HEK293 (cell line): ENCODE data around the gene TNFRSF1A.

ENCODE experiments used
- CTCF ChIA-PET: fragments of 350-600 bp; formaldehyde crosslinking; extraction: SDS; loops from one replicate; lab custom pipeline; 2021; ENCODE audit warnings: antibody characterized with exemption; lab: Yijun Ruan, JAX
- POLR2A ChIA-PET: fragments of 300-600 bp; formaldehyde crosslinking; extraction: SDS; loops from one replicate; lab custom pipeline; 2020; ENCODE audit warnings: antibody characterized with exemption, inconsistent platforms; lab: Yijun Ruan, JAX
- H3K27ac ChIP-seq: fragments of 200-500 bp; sonication (Bioruptor generic); 2 replicates; pipeline ENCODE4 v1.5.1; 2014; ENCODE audit warnings: low read depth, low read length, control low read depth, inconsistent platforms; ENCODE audit errors: extremely low read depth
- H3K36me3 ChIP-seq, 2 experiments: fragments of 200-500 bp in 1 of 2; sonication (Bioruptor generic) in 1 of 2; 1 replicate in 1 of 2; 2 replicates in 1 of 2; pipeline ENCODE4 v1.5.1; 2014 to 2017; ENCODE audit warnings: inconsistent platforms in 2 of 2, low read length in 2 of 2; ENCODE audit not compliant: control insufficient read depth in 2 of 2, insufficient read depth in 1 of 2
- H3K4me1 ChIP-seq: fragments of 200-500 bp; sonication (Bioruptor generic); 2 replicates; pipeline ENCODE4 v1.5.1; 2014; ENCODE audit warnings: mild to moderate bottlenecking, low read length, inconsistent platforms; ENCODE audit not compliant: control insufficient read depth, insufficient read depth
- H3K4me3 ChIP-seq: 2 replicates; pipeline ENCODE4 v1.5.1; 2011; ENCODE audit warnings: low read depth, mild to moderate bottlenecking, control low read depth, low read length, moderate library complexity
- H3K9me3 ChIP-seq: fragments of 200-500 bp; sonication (Bioruptor generic); 2 replicates; pipeline ENCODE4 v1.5.1; 2014; ENCODE audit warnings: low read depth, low read length, inconsistent platforms; ENCODE audit not compliant: control insufficient read depth, insufficient read depth
- KLF16 ChIP-seq: fragments of 450-650 bp; formaldehyde crosslinking; IDR thresholded peaks from 2 replicates; pipeline ENCODE4 v1.5.1; 2017; ENCODE audit warnings: missing biosample characterization, missing genetic modification characterization
- MEIS1 ChIP-seq: sonication (generic); formaldehyde crosslinking; IDR thresholded peaks from 2 replicates; pipeline ENCODE4 v1.8.1; 2022; ENCODE audit warnings: missing genetic modification reagents, mild to moderate bottlenecking, borderline replicate concordance
- ZBTB1 ChIP-seq: fragments of 450-650 bp; formaldehyde crosslinking; IDR thresholded peaks from 2 replicates; pipeline ENCODE4 v1.5.1; 2016; ENCODE audit warnings: missing biosample characterization, missing genetic modification characterization
- ZIC2 ChIP-seq: fragments of 450-650 bp; formaldehyde crosslinking; IDR thresholded peaks from 2 replicates; pipeline ENCODE4 v1.5.1; 2016; ENCODE audit warnings: missing biosample characterization, missing genetic modification characterization
- ZNF114 ChIP-seq: fragments of 450-650 bp; formaldehyde crosslinking; IDR thresholded peaks from 2 replicates; pipeline ENCODE4 v1.5.0; 2017; ENCODE audit warnings: missing biosample characterization, missing genetic modification characterization
- ZNF155 ChIP-seq: fragments of 450-650 bp; formaldehyde crosslinking; IDR thresholded peaks from 2 replicates; pipeline ENCODE4 v1.5.1; 2016; ENCODE audit warnings: missing biosample characterization, missing genetic modification characterization
- ZNF366 ChIP-seq: fragments of 450-650 bp; formaldehyde crosslinking; conservative IDR thresholded peaks from 2 replicates; pipeline ENCODE4 v1.5.1; 2016; ENCODE audit warnings: missing biosample characterization, missing genetic modification characterization
- ZNF394 ChIP-seq: fragments of 450-650 bp; formaldehyde crosslinking; IDR thresholded peaks from 2 replicates; pipeline ENCODE4 v1.5.1; 2016; ENCODE audit warnings: missing biosample characterization, missing genetic modification characterization, mild to moderate bottlenecking, moderate library complexity, borderline replicate concordance
- ZNF423 ChIP-seq: fragments of 450-650 bp; formaldehyde crosslinking; IDR thresholded peaks from 2 replicates; pipeline ENCODE4 v1.5.1; 2016; ENCODE audit warnings: missing biosample characterization, missing genetic modification characterization
- ZNF530 ChIP-seq: fragments of 450-650 bp; formaldehyde crosslinking; IDR thresholded peaks from 2 replicates; pipeline ENCODE4 v1.5.1; 2016; ENCODE audit warnings: low read depth, missing biosample characterization, missing genetic modification characterization
- ZNF623 ChIP-seq: fragments of 450-650 bp; formaldehyde crosslinking; IDR thresholded peaks from 2 replicates; pipeline ENCODE4 v1.5.1; 2016; ENCODE audit warnings: missing biosample characterization, missing genetic modification characterization
- ZNF664 ChIP-seq: fragments of 450-650 bp; formaldehyde crosslinking; IDR thresholded peaks from 2 replicates; pipeline ENCODE4 v1.5.1; 2016; ENCODE audit warnings: missing biosample characterization, missing genetic modification characterization
- ZNF707 ChIP-seq: fragments of 450-650 bp; formaldehyde crosslinking; IDR thresholded peaks from 2 replicates; pipeline ENCODE4 v1.5.1; 2016; ENCODE audit warnings: missing biosample characterization, missing genetic modification characterization
- ZNF768 ChIP-seq: fragments of 450-650 bp; formaldehyde crosslinking; IDR thresholded peaks from 2 replicates; pipeline ENCODE4 v1.5.1; 2018; ENCODE audit warnings: missing biosample characterization, mild to moderate bottlenecking, missing genetic modification characterization
- ZNF777 ChIP-seq: fragments of 450-650 bp; formaldehyde crosslinking; IDR thresholded peaks from 2 replicates; pipeline ENCODE4 v1.5.1; 2017; ENCODE audit warnings: missing biosample characterization, missing genetic modification characterization, borderline replicate concordance
- TF ChIP-seq, protein P1 (sequence below): fragments of 450-650 bp; formaldehyde crosslinking; IDR thresholded peaks from 2 replicates; pipeline ENCODE4 v1.5.1; 2017; ENCODE audit warnings: missing biosample characterization, missing genetic modification characterization
- TF ChIP-seq, protein P2 (sequence below): fragments of 450-650 bp; formaldehyde crosslinking; IDR thresholded peaks from 2 replicates; pipeline ENCODE4 v1.5.1; 2016; ENCODE audit warnings: missing biosample characterization, missing genetic modification characterization
- TF ChIP-seq, protein P3 (sequence below): fragments of 450-650 bp; formaldehyde crosslinking; IDR thresholded peaks from 2 replicates; pipeline ENCODE4 v1.5.1; 2017; ENCODE audit warnings: missing biosample characterization, missing genetic modification characterization

TNFRSF1A gene

DNA sequence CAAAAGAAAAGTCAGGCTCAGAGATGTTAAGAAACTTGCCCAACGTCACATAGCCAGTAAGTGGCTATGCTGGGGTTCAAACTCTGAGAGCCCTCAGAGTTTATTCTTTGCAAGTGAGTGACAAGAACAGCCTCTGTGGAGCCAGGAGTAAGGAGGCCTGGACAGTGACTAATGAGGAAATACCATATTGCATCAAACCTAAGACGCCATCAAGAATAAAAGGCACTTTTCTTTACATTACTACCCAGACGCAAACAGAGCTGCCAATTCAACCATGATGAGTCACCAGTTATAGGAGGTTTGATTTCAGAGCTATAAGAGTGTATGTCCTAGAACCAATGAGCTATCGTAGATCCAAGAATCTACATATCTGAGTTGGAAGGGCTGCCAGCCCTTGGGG lies 9.4 kb downstream of the TNFRSF1A start:
- POLR2A ChIA-PET: interaction anchor here (0.9 kb wide), 2 partner anchors 9 to 138 kb away, joined by 3 read pairs; partner anchors contain the start of gene VAMP1
- no peak overlapping the region for H3K27ac ChIP-seq
- no peak overlapping the region for H3K4me3 ChIP-seq
- H3K36me3 ChIP-seq: peaks cover 25 to 78% of the 10 kb centered on the region in 2 experiments
- TF ChIP-seq, protein P1, sequence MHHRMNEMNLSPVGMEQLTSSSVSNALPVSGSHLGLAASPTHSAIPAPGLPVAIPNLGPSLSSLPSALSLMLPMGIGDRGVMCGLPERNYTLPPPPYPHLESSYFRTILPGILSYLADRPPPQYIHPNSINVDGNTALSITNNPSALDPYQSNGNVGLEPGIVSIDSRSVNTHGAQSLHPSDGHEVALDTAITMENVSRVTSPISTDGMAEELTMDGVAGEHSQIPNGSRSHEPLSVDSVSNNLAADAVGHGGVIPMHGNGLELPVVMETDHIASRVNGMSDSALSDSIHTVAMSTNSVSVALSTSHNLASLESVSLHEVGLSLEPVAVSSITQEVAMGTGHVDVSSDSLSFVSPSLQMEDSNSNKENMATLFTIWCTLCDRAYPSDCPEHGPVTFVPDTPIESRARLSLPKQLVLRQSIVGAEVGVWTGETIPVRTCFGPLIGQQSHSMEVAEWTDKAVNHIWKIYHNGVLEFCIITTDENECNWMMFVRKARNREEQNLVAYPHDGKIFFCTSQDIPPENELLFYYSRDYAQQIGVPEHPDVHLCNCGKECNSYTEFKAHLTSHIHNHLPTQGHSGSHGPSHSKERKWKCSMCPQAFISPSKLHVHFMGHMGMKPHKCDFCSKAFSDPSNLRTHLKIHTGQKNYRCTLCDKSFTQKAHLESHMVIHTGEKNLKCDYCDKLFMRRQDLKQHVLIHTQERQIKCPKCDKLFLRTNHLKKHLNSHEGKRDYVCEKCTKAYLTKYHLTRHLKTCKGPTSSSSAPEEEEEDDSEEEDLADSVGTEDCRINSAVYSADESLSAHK (tag by site-specific recombination): no peak
- TF ChIP-seq, protein P2, sequence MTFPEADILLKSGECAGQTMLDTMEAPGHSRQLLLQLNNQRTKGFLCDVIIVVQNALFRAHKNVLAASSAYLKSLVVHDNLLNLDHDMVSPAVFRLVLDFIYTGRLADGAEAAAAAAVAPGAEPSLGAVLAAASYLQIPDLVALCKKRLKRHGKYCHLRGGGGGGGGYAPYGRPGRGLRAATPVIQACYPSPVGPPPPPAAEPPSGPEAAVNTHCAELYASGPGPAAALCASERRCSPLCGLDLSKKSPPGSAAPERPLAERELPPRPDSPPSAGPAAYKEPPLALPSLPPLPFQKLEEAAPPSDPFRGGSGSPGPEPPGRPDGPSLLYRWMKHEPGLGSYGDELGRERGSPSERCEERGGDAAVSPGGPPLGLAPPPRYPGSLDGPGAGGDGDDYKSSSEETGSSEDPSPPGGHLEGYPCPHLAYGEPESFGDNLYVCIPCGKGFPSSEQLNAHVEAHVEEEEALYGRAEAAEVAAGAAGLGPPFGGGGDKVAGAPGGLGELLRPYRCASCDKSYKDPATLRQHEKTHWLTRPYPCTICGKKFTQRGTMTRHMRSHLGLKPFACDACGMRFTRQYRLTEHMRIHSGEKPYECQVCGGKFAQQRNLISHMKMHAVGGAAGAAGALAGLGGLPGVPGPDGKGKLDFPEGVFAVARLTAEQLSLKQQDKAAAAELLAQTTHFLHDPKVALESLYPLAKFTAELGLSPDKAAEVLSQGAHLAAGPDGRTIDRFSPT (tag by site-specific recombination): no peak
- CTCF ChIA-PET: interaction anchor here (0.6 to 0.8 kb wide), 3 partner anchors 11 to 344 kb away, joined by 3 to 4 read pairs (median 3); no protein-coding TSS in a partner anchor
- H3K9me3 ChIP-seq: no peaks in the 10 kb centered on the region
- peaks cover 18% of the 10 kb centered on the region for H3K4me1 ChIP-seq

DNA sequence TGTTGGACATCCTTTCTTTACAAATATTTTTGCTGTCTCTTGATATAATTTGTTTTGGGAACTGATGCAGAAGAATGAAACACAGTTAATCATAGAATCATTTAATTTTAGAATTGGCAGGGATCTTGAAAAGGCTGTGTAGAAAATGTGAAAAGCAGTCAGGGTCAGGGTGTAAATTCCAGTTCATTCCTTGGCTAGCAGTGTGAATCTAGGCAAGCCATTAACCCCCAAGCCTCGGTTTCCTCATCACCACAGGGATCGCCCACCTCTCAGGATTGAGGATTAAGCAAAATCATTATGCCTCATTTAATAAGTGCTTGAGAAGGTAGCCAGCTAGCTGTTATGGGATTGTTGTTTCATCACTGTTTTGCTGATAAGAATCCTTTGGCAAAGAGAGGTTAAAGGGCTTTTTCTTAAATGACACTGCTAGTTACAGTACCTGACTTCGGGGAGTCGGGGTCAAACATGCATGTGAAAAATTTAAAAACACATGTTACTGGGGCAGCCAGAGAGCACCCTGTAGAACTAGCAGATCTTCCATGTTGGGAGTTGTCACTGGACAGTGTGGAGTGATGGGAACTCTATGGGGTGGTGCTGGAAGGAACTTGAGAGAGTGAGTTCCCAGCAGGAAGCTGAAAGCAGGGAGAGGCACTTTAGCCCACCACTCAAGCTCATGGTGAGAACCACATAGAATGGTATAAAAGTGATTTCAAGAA lies 10.7 kb downstream of the TNFRSF1A start:
- TF ChIP-seq ZNF623 (tag by site-specific recombination) (no peak), ZIC2 (peak; percentile 76), ZNF530 (no peak)
- Histone ChIP-seq H3K4me3 (no peak overlapping the region), H3K4me1 (peaks cover 10% of the 10 kb centered on the region), H3K36me3 (peaks cover 25 to 78% of the 10 kb centered on the region in 2 experiments), H3K9me3 (no peaks in the 10 kb centered on the region), H3K27ac (no peak overlapping the region)
- ChIA-PET CTCF (no interaction called here), POLR2A (no interaction called here)

DNA sequence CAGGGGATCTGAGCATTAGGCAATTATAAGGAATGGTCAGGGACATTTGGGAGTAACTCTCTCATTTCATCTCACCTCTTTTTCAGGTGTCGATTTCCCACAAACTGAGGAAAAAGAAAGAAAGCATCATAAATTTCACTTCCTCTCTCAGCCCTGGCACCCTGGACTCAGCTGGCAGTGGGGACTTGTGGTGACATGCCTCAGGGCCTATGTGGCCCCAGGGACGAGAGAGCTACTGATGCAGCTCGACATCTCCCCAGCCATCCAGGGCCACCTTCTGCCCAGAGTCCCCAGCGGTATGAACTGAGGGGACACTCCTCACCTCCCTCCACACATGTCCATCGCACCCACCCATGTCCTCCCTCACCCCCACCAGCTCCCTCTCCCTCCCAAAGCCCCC lies 11.7 kb downstream of the TNFRSF1A start:
- CTCF ChIA-PET: no interaction called here
- H3K36me3 ChIP-seq: peaks cover 25 to 76% of the 10 kb centered on the region in 2 experiments
- TF ChIP-seq ZBTB1 (tag by site-specific recombination) (no peak), ZNF394 (tag by site-specific recombination) (no peak), ZNF777 (tag by site-specific recombination) (no peak), MEIS1 (CRISPR knock-in tag) (no peak), ZNF423 (no peak), ZNF155 (tag by site-specific recombination) (no peak), ZNF114 (tag by site-specific recombination) (no peak), ZNF768 (tag by site-specific recombination) (no peak), KLF16 (no peak), ZNF664 (tag by site-specific recombination) (no peak), ZNF366 (no peak), ZNF707 (no peak)
- TF ChIP-seq, protein P2 (tag by site-specific recombination): no peak
- TF ChIP-seq, protein P3, sequence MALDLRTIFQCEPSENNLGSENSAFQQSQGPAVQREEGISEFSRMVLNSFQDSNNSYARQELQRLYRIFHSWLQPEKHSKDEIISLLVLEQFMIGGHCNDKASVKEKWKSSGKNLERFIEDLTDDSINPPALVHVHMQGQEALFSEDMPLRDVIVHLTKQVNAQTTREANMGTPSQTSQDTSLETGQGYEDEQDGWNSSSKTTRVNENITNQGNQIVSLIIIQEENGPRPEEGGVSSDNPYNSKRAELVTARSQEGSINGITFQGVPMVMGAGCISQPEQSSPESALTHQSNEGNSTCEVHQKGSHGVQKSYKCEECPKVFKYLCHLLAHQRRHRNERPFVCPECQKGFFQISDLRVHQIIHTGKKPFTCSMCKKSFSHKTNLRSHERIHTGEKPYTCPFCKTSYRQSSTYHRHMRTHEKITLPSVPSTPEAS: no peak
- TF ChIP-seq, all 188 proteins: peak for 0
- H3K4me3 ChIP-seq: no peak overlapping the region
- peaks cover 1% of the 10 kb centered on the region; the same call in 1 of the 2 replicates for H3K4me1 ChIP-seq
- POLR2A ChIA-PET: interaction anchor here (1.3 kb wide), 1 partner anchor 10 kb away, joined by 3 read pairs; no protein-coding TSS in a partner anchor
- H3K27ac ChIP-seq: no peak overlapping the region
- H3K9me3 ChIP-seq: no peaks in the 10 kb centered on the region
